Neural progenitor cell (in vitro differentiated cells): ENCODE data around the gene KIF11. TPM values are rescaled to one million over a fixed set of nuclear protein-coding genes. Genes with fewer than 3 reads are reported as not detected.
A peak's percentile ranks its signal among the peaks of the same experiment; 100 is the strongest.
"Not testable (repeated sequence)": the region's sequence is repeated elsewhere in the genome, so short reads cannot be mapped to it uniquely, and the experiment has no call there.

Source experiments
- DNase-seq: peaks from one replicate; pipeline ENCODE4 v3.0.0-alpha.2; 2016; ENCODE audit warnings: low spot score
- H2AFZ ChIP-seq: fragments of 200-600 bp; sonication (generic); replicated peaks from 2 replicates; pipeline ENCODE4 v1.6.1; 2016; ENCODE audit warnings: antibody characterized with exemption
- H3F3A ChIP-seq: fragments of 200-600 bp; sonication (generic); 2 replicates; pipeline ENCODE4 v1.6.1; 2016; ENCODE audit warnings: antibody characterized with exemption, low read depth
- H3K27ac ChIP-seq: fragments of 200-600 bp; sonication (generic); 2 replicates; pipeline ENCODE4 v1.5.1; 2016; ENCODE audit warnings: mild to moderate bottlenecking
- H3K27me3 ChIP-seq: fragments of 200-600 bp; sonication (generic); 2 replicates; pipeline ENCODE4 v1.6.1; 2016; ENCODE audit warnings: mild to moderate bottlenecking, moderate library complexity
- H3K36me3 ChIP-seq: fragments of 200-600 bp; sonication (generic); 2 replicates; pipeline ENCODE4 v1.5.1; 2016
- H3K4me1 ChIP-seq: fragments of 200-600 bp; sonication (generic); 2 replicates; pipeline ENCODE4 v1.6.1; 2016; ENCODE audit warnings: mixed run types
- H3K4me2 ChIP-seq: fragments of 200-600 bp; sonication (generic); 2 replicates; pipeline ENCODE4 v1.6.1; 2016
- H3K4me3 ChIP-seq: fragments of 200-600 bp; sonication (generic); 2 replicates; pipeline ENCODE4 v1.5.1; 2016
- H3K79me2 ChIP-seq: fragments of 200-600 bp; sonication (generic); 2 replicates; pipeline ENCODE4 v1.6.1; 2016; ENCODE audit warnings: low read depth
- H3K9ac ChIP-seq: fragments of 200-600 bp; sonication (generic); 2 replicates; pipeline ENCODE4 v1.6.1; 2016
- H3K9me3 ChIP-seq: fragments of 200-600 bp; sonication (generic); 2 replicates; pipeline ENCODE4 v1.5.1; 2016; ENCODE audit warnings: low read depth
- H4K20me1 ChIP-seq: fragments of 200-600 bp; sonication (generic); 2 replicates; pipeline ENCODE4 v1.6.1; 2016; ENCODE audit warnings: low read depth
- H3K27ac Mint-ChIP-seq: 3 replicates; pipeline ENCODE4 v1.8.0; 2021; ENCODE audit warnings: mixed read lengths
- H3K27me3 Mint-ChIP-seq: 2 replicates; pipeline ENCODE4 v1.8.0; 2022; ENCODE audit warnings: low read depth, mild to moderate bottlenecking, inconsistent platforms, moderate library complexity, mixed read lengths; ENCODE audit not compliant: insufficient read depth
- H3K36me3 Mint-ChIP-seq: 3 replicates; pipeline ENCODE4 v1.8.0; 2021; ENCODE audit warnings: mixed read lengths
- H3K4me1 Mint-ChIP-seq: 3 replicates; pipeline ENCODE4 v1.8.0; 2021; ENCODE audit warnings: mixed read lengths
- H3K4me3 Mint-ChIP-seq: 3 replicates; pipeline ENCODE4 v1.8.0; 2021; ENCODE audit warnings: mild to moderate bottlenecking, moderate library complexity, mixed read lengths
- H3K9me3 Mint-ChIP-seq: 3 replicates; pipeline ENCODE4 v1.8.0; 2020; ENCODE audit warnings: mixed read lengths
- CTCF ChIP-seq: fragments of 200-600 bp; sonication (generic); IDR thresholded peaks from 2 replicates; pipeline ENCODE4 v1.5.1; 2017; ENCODE audit warnings: antibody characterized with exemption, mild to moderate bottlenecking
- EZH2 ChIP-seq: fragments of 200-600 bp; sonication (generic); IDR thresholded peaks from 2 replicates; pipeline ENCODE4 v1.6.1; 2017; ENCODE audit warnings: antibody characterized with exemption, mild to moderate bottlenecking, moderate library complexity
- EZH2phosphoT487 ChIP-seq: fragments of 200-600 bp; sonication (generic); IDR thresholded peaks from 2 replicates; pipeline ENCODE4 v1.6.1; 2017; ENCODE audit warnings: antibody characterized with exemption
- total RNA-seq: library from RNA; depleted of rRNA; stranded (reverse); fragments of >200 nt; gene quantifications from 2 replicates; pipeline ENCODE4 v1.2.3, GENCODE V29; 2015; ENCODE audit warnings: low replicate concordance

Gene KIF11
- total RNA-seq, 1 donor from 2014 or later = 128 TPM

DNA sequence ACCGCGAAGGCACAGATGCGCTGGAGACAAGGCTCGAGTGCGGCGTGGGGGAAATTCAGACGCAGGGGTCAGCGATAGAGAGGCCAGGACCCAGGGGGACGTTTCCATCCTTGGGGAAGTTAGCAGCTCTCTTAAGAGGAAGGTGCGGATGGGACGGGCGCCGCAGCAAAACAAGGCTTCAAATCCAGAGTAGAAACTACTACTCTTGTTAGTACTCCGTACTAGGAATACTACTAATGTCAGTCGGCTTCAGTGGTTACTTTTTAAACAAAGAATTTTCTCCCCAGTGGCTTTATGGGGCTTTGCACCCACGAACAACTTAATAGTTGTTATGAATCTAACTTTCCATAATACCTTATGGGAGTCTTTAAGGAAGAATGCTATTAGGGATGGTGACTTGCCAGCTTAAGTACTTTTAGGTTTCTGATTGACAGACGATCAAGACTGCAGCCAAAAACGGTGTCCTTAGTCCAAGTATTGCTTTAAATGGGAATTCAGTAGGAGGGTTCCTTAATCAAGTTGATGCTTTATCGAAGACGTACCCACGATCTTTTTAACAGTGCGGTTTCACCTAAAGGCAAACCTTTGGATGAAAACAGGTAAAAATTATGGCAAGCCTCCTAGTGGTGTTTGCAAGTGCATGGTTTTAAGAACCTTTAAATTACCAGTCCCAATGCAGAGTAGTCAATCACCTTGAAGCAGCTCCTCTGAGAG, 18.2 kb upstream of the KIF11 start:
- Histone ChIP-seq H3K4me2 (peak overlapping the region; percentile 89), H3K79me2 (peaks cover 39% of the 10 kb centered on the region), H3K36me3 (no peaks in the 10 kb centered on the region), H3K4me1 (peaks cover 20% of the 10 kb centered on the region), H2AFZ (peak overlapping the region; percentile 98), H4K20me1 (peaks cover 27% of the 10 kb centered on the region), H3F3A (peaks cover 37% of the 10 kb centered on the region), H3K4me3 (peak overlapping the region; percentile 70), H3K9me3 (no peaks in the 10 kb centered on the region), H3K9ac (no peak overlapping the region), H3K27ac (peak overlapping the region; percentile 90), H3K27me3 (no peaks in the 10 kb centered on the region)
- H3K4me1 Mint-ChIP-seq = peaks cover 32% of the 10 kb centered on the region
- H3K36me3 Mint-ChIP-seq = peaks cover 3% of the 10 kb centered on the region
- H3K4me3 Mint-ChIP-seq = peak overlapping the region; percentile 84
- peak; percentile 6 for DNase-seq
- no peaks in the 10 kb centered on the region for H3K9me3 Mint-ChIP-seq
- H3K27ac Mint-ChIP-seq = peak overlapping the region; percentile 88
- no peaks in the 10 kb centered on the region for H3K27me3 Mint-ChIP-seq
- no peak for TF ChIP-seq EZH2phosphoT487
- peak; percentile 18 for TF ChIP-seq CTCF

- no peak overlapping the region for H3K9ac ChIP-seq
- H3K27ac Mint-ChIP-seq = no peak overlapping the region
- H3K27me3 Mint-ChIP-seq = no peaks in the 10 kb centered on the region
- peaks cover 37% of the 10 kb centered on the region for H3F3A ChIP-seq
- no peak for DNase-seq
- no peaks in the 10 kb centered on the region for H3K27me3 ChIP-seq
- H2AFZ ChIP-seq = no peak overlapping the region
- H3K9me3 Mint-ChIP-seq = no peaks in the 10 kb centered on the region
- H3K4me2 ChIP-seq = no peak overlapping the region
- peak overlapping the region; percentile 30 for H3K4me3 Mint-ChIP-seq
- TF ChIP-seq CTCF (no peak), EZH2 (no peak), EZH2phosphoT487 (no peak)
- H3K4me1 ChIP-seq = peaks cover 20% of the 10 kb centered on the region
- H3K27ac ChIP-seq = no peak overlapping the region
- peaks cover 27% of the 10 kb centered on the region for H3K79me2 ChIP-seq
- H4K20me1 ChIP-seq = peaks cover 20% of the 10 kb centered on the region
- no peak overlapping the region for H3K4me3 ChIP-seq
- H3K36me3 Mint-ChIP-seq = no peaks in the 10 kb centered on the region
- peaks cover 29% of the 10 kb centered on the region for H3K4me1 Mint-ChIP-seq
- no peaks in the 10 kb centered on the region for H3K9me3 ChIP-seq
- H3K36me3 ChIP-seq = no peaks in the 10 kb centered on the region
Measured at GRCh38 chr10:92575961-92576360, 17.0 kb upstream of the KIF11 start.

DNA sequence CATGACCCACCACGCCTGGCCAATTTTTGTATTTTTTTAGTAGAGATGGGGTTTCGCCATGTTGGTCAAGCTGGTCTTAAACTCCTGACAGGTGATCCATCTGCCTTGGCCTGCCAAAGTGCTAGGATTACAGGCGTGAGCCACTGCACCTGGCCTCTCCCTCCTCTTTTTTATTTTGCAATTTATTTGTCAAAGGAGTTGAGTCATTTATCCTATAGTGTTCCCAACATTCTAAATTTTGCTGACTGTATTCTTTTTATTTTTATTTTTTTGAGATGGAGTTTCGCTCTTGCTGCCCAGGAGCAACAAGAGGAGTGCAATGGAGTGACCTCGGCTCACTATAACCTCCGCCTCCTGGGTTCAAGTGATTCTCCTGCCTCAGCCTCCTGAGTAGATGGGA, 10.6 kb upstream of the KIF11 start:
- not testable (repeated sequence) for H3K4me3 Mint-ChIP-seq, H3K9me3 ChIP-seq, H3K4me1 ChIP-seq, H2AFZ ChIP-seq, H3K9ac ChIP-seq, H3K4me2 ChIP-seq, H3K36me3 ChIP-seq, H4K20me1 ChIP-seq, H3K27me3 ChIP-seq, H3K4me3 ChIP-seq, H3K79me2 ChIP-seq, H3K4me1 Mint-ChIP-seq, H3F3A ChIP-seq, DNase-seq, H3K27ac Mint-ChIP-seq, H3K27me3 Mint-ChIP-seq, H3K9me3 Mint-ChIP-seq, H3K36me3 Mint-ChIP-seq, H3K27ac ChIP-seq
